OCI-LY1 (cell line): ENCODE measurements around the gene LMX1B.
A peak's percentile ranks its signal among the peaks of the same experiment; 100 is the strongest.

Experiments
- CTCF ChIP-seq: fragments of 200-600 bp; sonication (generic), shearing (Covaris generic); IDR thresholded peaks from 2 replicates; pipeline ENCODE4 v1.5.1; 2017; ENCODE audit warnings: mild to moderate bottlenecking, antibody characterized with exemption, low read length, moderate library complexity, mixed read lengths
- EZH2 ChIP-seq: fragments of 200-600 bp; sonication (generic), shearing (Covaris generic); IDR thresholded peaks from 2 replicates; pipeline ENCODE4 v1.8.0; 2017; ENCODE audit warnings: borderline replicate concordance, mixed run types, mild to moderate bottlenecking, antibody characterized with exemption, low read length, moderate library complexity, mixed read lengths

GRCh38 chr9:126704892-126705766 lies 91.4 kb downstream of the LMX1B start:
- TF ChIP-seq CTCF (peak; percentile 85), EZH2 (no peak)
